Immature natural killer cell (primary cell): ENCODE measurements around the gene CSH2. TPM values are rescaled to one million over a fixed set of nuclear protein-coding genes. Genes with fewer than 3 reads are reported as not detected.

ENCODE experiments used
- DNase-seq, 3 donors: peaks; one replicate each; pipeline ENCODE4 v3.0.0; 2022; ENCODE audit warnings: mixed read lengths in 1 of 3
- H3K27ac Mint-ChIP-seq, 6 donors: one replicate each; pipeline ENCODE4 v1.8.0; 2020; ENCODE audit warnings: mixed read lengths in 6 of 6, mild to moderate bottlenecking in 5 of 6, inconsistent platforms in 4 of 6, moderate library complexity in 3 of 6
- H3K27me3 Mint-ChIP-seq, 3 donors: one replicate each; pipeline ENCODE4 v1.8.0; 2020 to 2021; ENCODE audit warnings: low read depth in 3 of 3, mild to moderate bottlenecking in 3 of 3, mixed read lengths in 3 of 3, moderate library complexity in 3 of 3, inconsistent platforms in 1 of 3
- H3K36me3 Mint-ChIP-seq, 3 donors: one replicate each; pipeline ENCODE4 v1.8.0; 2020; ENCODE audit warnings: mixed read lengths in 3 of 3, inconsistent platforms in 2 of 3, mild to moderate bottlenecking in 2 of 3
- H3K4me1 Mint-ChIP-seq, 2 donors: one replicate each; pipeline ENCODE4 v1.8.0; 2020; ENCODE audit warnings: inconsistent platforms in 2 of 2, mild to moderate bottlenecking in 2 of 2, mixed read lengths in 2 of 2, moderate library complexity in 1 of 2
- H3K4me3 Mint-ChIP-seq, 5 donors: one replicate each; pipeline ENCODE4 v1.8.0; 2020; ENCODE audit warnings: mild to moderate bottlenecking in 5 of 5, mixed read lengths in 5 of 5, inconsistent platforms in 3 of 5, moderate library complexity in 3 of 5
- H3K9me3 Mint-ChIP-seq, 6 donors: one replicate each; pipeline ENCODE4 v1.8.0; 2020; ENCODE audit warnings: mild to moderate bottlenecking in 6 of 6, mixed read lengths in 6 of 6, inconsistent platforms in 4 of 6, moderate library complexity in 3 of 6
- polyA plus RNA-seq, 3 donors: library from polyadenylated mRNA; unstranded; fragments of 300-500 nt; fragmentation: Illumina TruSeq; gene quantifications; one replicate each; pipeline ENCODE4 v1.2.3, GENCODE V29; 2021

Gene CSH2
- polyA plus RNA-seq, 3 donors from 2014 or later = not detected

DNA sequence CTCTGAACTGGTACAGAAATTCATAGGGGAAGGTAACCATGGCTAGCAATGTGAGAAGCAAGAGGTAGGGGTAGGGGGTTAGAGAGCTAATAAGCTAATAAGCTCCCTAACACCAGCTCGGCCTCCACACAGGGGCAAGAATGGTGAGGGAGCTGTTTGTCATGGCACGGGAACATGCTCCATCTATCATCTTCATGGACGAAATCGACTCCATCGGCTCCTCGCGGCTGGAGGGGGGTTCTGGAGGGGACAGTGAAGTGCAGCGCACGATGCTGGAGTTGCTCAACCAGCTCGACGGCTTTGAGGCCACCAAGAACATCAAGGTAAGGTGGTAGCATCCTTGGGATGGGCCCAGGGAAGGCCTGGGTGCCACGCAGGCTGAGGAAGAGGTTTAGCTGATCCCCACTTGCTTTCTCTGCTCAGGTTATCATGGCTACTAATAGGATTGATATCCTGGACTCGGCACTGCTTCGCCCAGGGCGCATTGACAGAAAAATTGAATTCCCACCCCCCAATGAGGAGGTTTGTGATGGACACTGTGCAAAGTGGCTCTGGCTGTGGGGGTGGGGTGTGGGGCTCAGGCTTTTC lies 42.5 kb downstream of the CSH2 start:
- Mint-ChIP-seq H3K36me3 (peaks cover 0 to 38% (median 23%) of the 10 kb centered on the region in 3 donors), H3K27me3 (peaks cover 3 to 34% (median 6%) of the 10 kb centered on the region in 3 donors), H3K4me1 (peaks cover 48 to 77% of the 10 kb centered on the region in 2 donors), H3K9me3 (no peaks in the 10 kb centered on the region), H3K27ac (peak overlapping the region in 3 of 6 donors; percentile 24 to 71 (median 29)), H3K4me3 (no peak overlapping the region)
- DNase-seq = no peak

DNA sequence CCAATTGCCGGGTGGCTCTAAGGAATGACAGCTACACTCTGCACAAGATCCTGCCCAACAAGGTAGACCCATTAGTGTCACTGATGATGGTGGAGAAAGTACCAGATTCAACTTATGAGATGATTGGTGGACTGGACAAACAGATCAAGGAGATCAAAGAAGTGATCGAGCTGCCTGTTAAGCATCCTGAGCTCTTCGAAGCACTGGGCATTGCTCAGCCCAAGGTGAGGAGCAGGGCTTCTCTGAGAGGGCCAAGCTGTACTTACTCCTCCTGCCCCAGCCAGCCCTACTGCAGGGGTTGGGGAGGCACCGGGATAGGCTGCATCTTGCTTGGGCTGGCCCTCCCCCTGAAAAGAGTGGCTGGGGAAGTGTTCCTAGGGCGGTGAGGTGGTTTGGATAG lies 43.2 kb downstream of the CSH2 start:
- H3K4me3 Mint-ChIP-seq = no peak overlapping the region
- peaks cover 0 to 35% (median 23%) of the 10 kb centered on the region in 3 donors for H3K36me3 Mint-ChIP-seq
- DNase-seq = no peak
- H3K4me1 Mint-ChIP-seq = peaks cover 53 to 77% of the 10 kb centered on the region in 2 donors
- peaks cover 3 to 32% (median 6%) of the 10 kb centered on the region in 3 donors for H3K27me3 Mint-ChIP-seq
- peak overlapping the region in 2 of 6 donors; percentile 7 to 71 for H3K27ac Mint-ChIP-seq
- H3K9me3 Mint-ChIP-seq = no peaks in the 10 kb centered on the region

DNA sequence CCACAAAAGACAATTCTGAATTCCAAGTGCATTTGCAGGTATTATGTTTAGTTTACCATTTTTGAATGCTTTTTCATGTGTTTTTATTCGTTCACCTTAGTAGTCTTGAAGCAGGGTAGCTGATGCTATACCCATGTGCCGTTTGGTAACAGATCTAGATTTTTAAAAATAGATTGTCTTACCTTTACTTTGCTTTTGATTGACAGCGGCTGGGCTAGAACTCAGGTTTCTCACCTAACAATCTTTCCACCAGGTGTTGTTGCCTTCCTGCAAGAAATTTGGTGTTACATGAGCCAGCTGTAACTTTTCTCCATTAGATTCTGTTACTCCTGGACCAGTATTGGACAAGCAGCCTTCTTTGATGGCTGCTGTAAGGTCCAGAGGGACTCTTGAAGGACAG lies 44.5 kb downstream of the CSH2 start:
- DNase-seq = no peak
- H3K27ac Mint-ChIP-seq = peak overlapping the region in 3 of 6 donors; percentile 23 to 62 (median 40)
- peaks cover 5 to 31% (median 8%) of the 10 kb centered on the region in 3 donors for H3K27me3 Mint-ChIP-seq
- no peaks in the 10 kb centered on the region for H3K9me3 Mint-ChIP-seq
- peaks cover 55 to 77% of the 10 kb centered on the region in 2 donors for H3K4me1 Mint-ChIP-seq
- peak overlapping the region; percentile 22 to 98 (median 53) for H3K4me3 Mint-ChIP-seq
- peaks cover 8 to 43% (median 29%) of the 10 kb centered on the region in 3 donors for H3K36me3 Mint-ChIP-seq

DNA sequence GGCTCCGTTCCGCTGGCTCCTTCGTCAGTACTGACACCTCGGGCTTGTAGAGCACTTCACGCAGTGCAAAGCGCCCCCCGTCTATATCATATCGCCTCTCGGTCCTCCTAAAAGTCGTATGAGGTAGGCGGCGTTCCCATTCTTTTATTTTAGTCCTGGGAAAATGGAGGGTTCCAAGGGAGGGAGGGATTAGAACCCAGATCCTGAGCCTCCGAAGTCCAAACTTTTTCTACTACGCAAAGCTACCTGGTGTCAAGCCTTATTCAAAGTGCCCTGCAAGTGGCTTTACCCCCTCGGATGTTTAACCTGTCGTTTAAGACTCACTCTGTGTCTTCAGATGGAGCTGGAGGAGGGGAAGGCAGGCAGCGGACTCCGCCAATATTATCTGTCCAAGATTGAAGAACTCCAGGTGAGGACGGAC lies 45.7 kb downstream of the CSH2 start:
- H3K27me3 Mint-ChIP-seq = peaks cover 5 to 29% (median 6%) of the 10 kb centered on the region in 3 donors
- no peaks in the 10 kb centered on the region for H3K9me3 Mint-ChIP-seq
- peak overlapping the region; percentile 94 to 99 (median 98) for H3K27ac Mint-ChIP-seq
- H3K4me3 Mint-ChIP-seq = peak overlapping the region; percentile 94 to 98 (median 97)
- DNase-seq = no peak
- H3K4me1 Mint-ChIP-seq = peaks cover 60 to 78% of the 10 kb centered on the region in 2 donors
- peaks cover 13 to 51% (median 37%) of the 10 kb centered on the region in 3 donors for H3K36me3 Mint-ChIP-seq

DNA sequence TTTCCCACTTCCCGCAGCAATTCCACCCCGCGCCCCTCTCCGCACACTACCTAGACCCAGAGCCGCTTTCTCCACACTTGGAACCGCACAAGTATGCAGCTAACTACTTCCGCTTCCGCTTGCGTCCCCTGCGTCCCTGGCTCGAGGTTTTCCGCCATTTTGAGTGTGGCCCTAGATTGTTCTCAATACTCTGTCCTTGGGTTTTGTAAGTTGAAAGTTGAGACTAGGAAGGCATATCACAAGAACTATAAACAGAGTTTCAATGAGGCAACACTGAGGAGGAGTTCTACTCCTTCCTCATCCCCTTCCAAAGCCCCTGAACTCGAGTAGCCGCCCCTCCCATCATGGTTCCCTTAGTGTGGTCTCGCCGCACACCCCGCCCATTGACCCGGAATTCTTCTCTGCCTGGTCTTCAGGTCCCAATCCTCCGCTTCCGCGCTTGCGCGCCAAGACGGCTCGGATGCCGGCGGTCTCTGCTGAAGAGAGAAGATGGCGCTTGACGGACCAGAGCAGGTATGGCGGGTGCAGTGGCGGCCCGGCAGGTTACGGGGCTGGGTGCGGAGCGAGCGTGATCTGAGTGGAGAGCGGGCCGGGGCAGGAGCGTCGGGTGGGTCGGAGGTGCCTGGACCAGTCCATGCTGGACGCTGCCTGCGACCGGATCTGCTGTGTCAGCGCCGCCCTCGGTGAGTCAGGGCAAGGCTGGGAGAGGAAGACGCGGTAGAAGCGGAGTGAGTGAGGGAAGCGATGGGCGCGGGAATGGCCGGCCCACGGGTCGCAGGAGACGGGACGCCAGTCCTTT lies 46.3 kb downstream of the CSH2 start, which contains the start of the genes FTSJ3 and PSMC5:
FTSJ3 (minus strand) TSS at position 662 of the 799 bp plus-strand sequence. CDS start 761 bp downstream, outside the sequence.
PSMC5 (plus strand) TSS at position 430 of the 799 bp plus-strand sequence; CDS start at position 490, 60 bp downstream.
- Mint-ChIP-seq H3K36me3 (peaks cover 16 to 55% (median 36%) of the 10 kb centered on the region in 3 donors), H3K4me1 (peaks cover 60 to 78% of the 10 kb centered on the region in 2 donors), H3K27me3 (peaks cover 5 to 28% (median 6%) of the 10 kb centered on the region in 3 donors)

DNA sequence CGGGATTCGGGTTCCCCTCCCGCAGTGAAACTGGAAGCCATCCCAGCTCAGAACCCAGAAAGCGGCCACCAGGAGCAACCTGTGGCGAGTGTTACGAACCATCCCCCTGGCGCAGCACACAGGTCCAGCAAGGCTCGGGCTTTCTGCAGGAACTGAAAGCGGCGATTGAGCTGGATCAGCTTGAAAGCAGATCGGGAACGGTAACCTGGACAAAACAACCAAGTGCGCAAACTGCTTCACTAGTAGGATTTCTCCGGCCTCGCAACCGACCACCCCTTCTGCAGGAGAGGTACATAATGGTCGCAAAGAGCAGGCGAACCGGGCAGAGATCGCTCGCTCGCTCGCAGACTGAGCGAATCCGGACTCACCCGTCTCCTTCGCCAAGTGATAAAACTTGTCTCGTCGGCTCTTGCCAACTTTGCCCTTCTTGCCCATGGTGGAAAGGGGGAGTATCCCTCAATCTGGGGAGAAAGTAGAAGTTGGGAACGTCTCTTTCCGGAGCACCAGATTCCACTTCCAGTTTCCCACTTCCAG lies 46.9 kb downstream of the CSH2 start:
- Mint-ChIP-seq H3K27ac (peak overlapping the region; percentile 94 to 99 (median 98)), H3K4me1 (peaks cover 63 to 75% of the 10 kb centered on the region in 2 donors), H3K27me3 (peaks cover 5 to 27% (median 6%) of the 10 kb centered on the region in 3 donors), H3K9me3 (no peaks in the 10 kb centered on the region), H3K36me3 (peaks cover 22 to 55% (median 38%) of the 10 kb centered on the region in 3 donors), H3K4me3 (peak overlapping the region; percentile 94 to 98 (median 97))
- DNase-seq = no peak

More for the DNA sequence above, 46.3 kb downstream of the CSH2 start, which contains the start of the genes FTSJ3 and PSMC5:
- peak within 1 kb of the TSS; percentile 94 to 99 (median 98) for H3K27ac Mint-ChIP-seq
- peak within 1 kb of the TSS; percentile 94 to 98 (median 97) for H3K4me3 Mint-ChIP-seq
- peak; percentile 94 to 96 (median 96) for DNase-seq
- H3K9me3 Mint-ChIP-seq = no peaks in the 10 kb centered on the region

DNA sequence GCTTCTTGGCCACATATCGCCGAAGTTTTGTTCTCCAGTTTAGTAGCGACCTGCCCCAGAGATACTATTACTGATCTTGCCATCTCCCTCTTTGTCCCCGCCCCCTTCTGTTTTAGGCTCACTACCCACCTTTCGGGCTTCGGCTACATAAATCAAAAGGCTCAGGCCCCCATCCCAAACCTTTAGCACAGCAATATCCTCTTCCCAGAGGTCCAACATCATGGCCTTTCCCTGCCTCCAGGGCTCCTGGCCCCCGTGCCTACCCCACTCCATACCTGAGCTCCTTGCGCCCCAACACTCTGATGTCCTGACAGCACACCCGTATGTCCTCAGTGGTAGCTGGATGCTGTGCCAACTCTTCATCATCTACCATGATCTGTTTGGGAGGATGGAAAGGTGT lies 49.1 kb downstream of the CSH2 start:
- Mint-ChIP-seq H3K27ac (peak overlapping the region in 3 of 6 donors; percentile 14 to 94 (median 45)), H3K36me3 (peaks cover 23 to 50% (median 26%) of the 10 kb centered on the region in 3 donors), H3K4me3 (peak overlapping the region in 2 of 5 donors; percentile 18 to 34), H3K27me3 (peaks cover 5 to 11% (median 8%) of the 10 kb centered on the region in 3 donors), H3K9me3 (no peaks in the 10 kb centered on the region), H3K4me1 (peaks cover 54 to 55% of the 10 kb centered on the region in 2 donors)
- no peak for DNase-seq

DNA sequence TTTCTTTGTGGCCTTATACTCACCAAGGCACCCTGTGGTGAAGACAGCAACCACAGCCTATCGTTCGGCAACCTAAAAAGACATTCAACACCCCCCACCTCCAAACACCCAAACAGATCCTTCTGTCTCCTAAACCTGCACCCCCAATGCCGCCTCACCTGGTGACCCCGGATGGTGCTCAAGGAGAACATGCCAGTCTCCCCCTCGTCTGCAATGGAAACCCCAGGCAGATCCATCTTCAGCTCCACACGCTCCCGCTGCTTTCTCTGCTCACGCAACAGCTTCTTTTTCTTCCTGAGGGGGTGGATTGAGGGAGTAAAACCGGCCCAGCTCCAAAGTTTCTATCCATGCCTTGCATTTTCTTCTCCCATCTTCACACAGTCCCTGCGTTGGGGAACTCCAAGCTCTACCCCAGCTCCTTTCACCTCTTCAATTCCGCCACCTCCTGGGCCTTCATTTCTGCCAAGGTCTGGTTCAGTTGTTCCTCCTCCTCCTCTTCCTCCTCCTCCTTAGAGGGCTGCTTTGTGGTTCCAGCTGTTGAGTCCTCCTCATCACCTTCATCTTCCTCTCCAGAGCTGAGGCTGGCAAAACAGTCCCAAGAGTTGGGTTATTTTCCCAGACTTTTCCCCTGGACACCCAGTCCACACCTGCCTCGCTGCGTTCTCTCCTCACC lies 49.7 kb downstream of the CSH2 start:
- H3K4me1 Mint-ChIP-seq = peaks cover 49 to 52% of the 10 kb centered on the region in 2 donors
- H3K27ac Mint-ChIP-seq = peak overlapping the region in 1 of 6 donors; percentile 77
- H3K4me3 Mint-ChIP-seq = peak overlapping the region in 1 of 5 donors; percentile 34
- H3K36me3 Mint-ChIP-seq = peaks cover 26 to 55% (median 27%) of the 10 kb centered on the region in 3 donors
- no peaks in the 10 kb centered on the region for H3K9me3 Mint-ChIP-seq
- peaks cover 5 to 11% (median 8%) of the 10 kb centered on the region in 3 donors for H3K27me3 Mint-ChIP-seq
- no peak for DNase-seq

DNA sequence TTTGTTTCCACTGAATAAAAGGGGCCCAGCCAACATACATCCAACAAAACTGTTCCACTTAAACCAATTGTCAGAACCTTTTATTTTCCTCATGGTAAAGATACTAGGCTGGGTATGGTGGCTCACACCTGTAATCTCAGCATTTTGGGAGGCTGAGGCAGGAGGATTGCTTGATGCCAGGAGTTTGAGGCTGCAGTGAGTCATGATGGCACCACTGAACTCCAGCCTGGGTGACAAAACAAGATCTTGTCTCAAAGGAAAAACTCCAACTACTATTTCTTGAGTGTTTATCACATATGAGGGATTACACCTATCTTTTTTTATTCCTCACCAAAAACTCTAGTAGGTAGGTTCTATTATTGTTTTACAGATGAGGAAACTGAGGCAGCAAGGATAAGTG lies 50.9 kb downstream of the CSH2 start:
- Mint-ChIP-seq H3K4me1 (peaks cover 36 to 42% of the 10 kb centered on the region in 2 donors), H3K4me3 (no peak overlapping the region), H3K27me3 (peaks cover 5 to 8% (median 6%) of the 10 kb centered on the region in 3 donors), H3K36me3 (peaks cover 31 to 67% (median 34%) of the 10 kb centered on the region in 3 donors), H3K9me3 (no peaks in the 10 kb centered on the region), H3K27ac (peak overlapping the region in 2 of 6 donors; percentile 50 to 63)
- DNase-seq = no peak

Other genes starting within 250 kb of the CSH2 start
- 100 to 1,000 TPM; 273 to 573 (median 404) TPM for gene LIMD2, start 173.6 kb downstream of the CSH2 start, polyA plus RNA-seq
- 10 to 100 TPM; 22.3 to 34.9 (median 33.0) TPM for gene STRADA, start 131.9 kb downstream of the CSH2 start, polyA plus RNA-seq
- 10 to 100 TPM; 21.1 to 50.1 (median 43.3) TPM for gene CCDC47, start 100.1 kb downstream of the CSH2 start, polyA plus RNA-seq
- 10 to 100 TPM in 1 of 3 donors, 1 to 10 TPM in 2; 4.8 to 18.2 (median 5.5) TPM for gene DDX42, start 99.5 kb downstream of the CSH2 start, polyA plus RNA-seq
- 100 to 1,000 TPM; 130 to 222 (median 148) TPM for gene PSMC5, start 46.2 kb downstream of the CSH2 start, polyA plus RNA-seq
- gene FTSJ3, start 46.0 kb downstream of the CSH2 start, polyA plus RNA-seq = 10 to 100 TPM; 13.3 to 37.9 (median 19.0) TPM
- gene SMARCD2, start 31.0 kb downstream of the CSH2 start, polyA plus RNA-seq = 10 to 100 TPM; 77.9 to 83.7 (median 82.9) TPM
- not detected for gene GH2, start 8.3 kb upstream of the CSH2 start, polyA plus RNA-seq
- gene CSH1, start 22.9 kb upstream of the CSH2 start, polyA plus RNA-seq = not detected
- gene CSHL1, start 37.6 kb upstream of the CSH2 start, polyA plus RNA-seq = not detected
- gene GH1, start 45.2 kb upstream of the CSH2 start, polyA plus RNA-seq = not detected
- 10 to 100 TPM; 45.8 to 67.3 (median 51.9) TPM for gene CD79B, start 58.7 kb upstream of the CSH2 start, polyA plus RNA-seq
- under 1 TPM in 1 of 3 donors, not detected in 2; 0.02 TPM for gene SCN4A, start 99.2 kb upstream of the CSH2 start, polyA plus RNA-seq
- 1 to 10 TPM; 5.0 to 6.8 (median 5.5) TPM for gene PRR29, start 124.7 kb upstream of the CSH2 start, polyA plus RNA-seq
- 100 to 1,000 TPM; 327 to 535 (median 329) TPM for gene ICAM2, start 147.0 kb upstream of the CSH2 start, polyA plus RNA-seq